Activated T-cell treated with anti-CD3 and anti-CD28 coated beads, Interleukin-2, amount 50 U/mL, for 1 hour (primary cell): Measurements from ENCODE around the gene ALDH6A1.

Source experiments
- DNase-seq: peaks from one replicate; pipeline ENCODE4 v3.0.0-alpha.2; 2020

The ALDH6A1 gene

GRCh38 chr14:74048281-74048680, 36.0 kb downstream of the ALDH6A1 start:
- no peak for DNase-seq

GRCh38 chr14:74045522-74045921, 38.7 kb downstream of the ALDH6A1 start:
- DNase-seq: no peak

GRCh38 chr14:74042296-74042695, 42.0 kb downstream of the ALDH6A1 start:
- no peak for DNase-seq

GRCh38 chr14:74038020-74038859, 46.0 kb downstream of the ALDH6A1 start:
- DNase-seq: no peak

- no peak for DNase-seq
Observed at GRCh38 chr14:74035556-74035955, 48.7 kb downstream of the ALDH6A1 start.

GRCh38 chr14:74034572-74034971, 49.7 kb downstream of the ALDH6A1 start:
- no peak for DNase-seq

GRCh38 chr14:74029136-74029535, 55.1 kb downstream of the ALDH6A1 start:
- no peak for DNase-seq

GRCh38 chr14:74022346-74022745, 61.9 kb downstream of the ALDH6A1 start:
- DNase-seq: no peak

- DNase-seq: no peak
Observed at GRCh38 chr14:74019408-74020137, 64.7 kb downstream of the ALDH6A1 start.

GRCh38 chr14:74018586-74019407, 65.5 kb downstream of the ALDH6A1 start, which contains the start of the genes BBOF1 and ENTPD5:
BBOF1 (plus strand) TSS chr14:74019349; CDS start chr14:74019479, 130 bp downstream.
ENTPD5 (minus strand) TSS chr14:74019288; CDS start chr14:73988102, 31,186 bp downstream.
- DNase-seq: peak; percentile 87

GRCh38 chr14:74018174-74018585, 66.1 kb downstream of the ALDH6A1 start:
- no peak for DNase-seq

- DNase-seq: no peak
Observed at GRCh38 chr14:74015963-74016362, 68.3 kb downstream of the ALDH6A1 start.

GRCh38 chr14:74015176-74015575, 69.1 kb downstream of the ALDH6A1 start:
- DNase-seq: no peak

GRCh38 chr14:74014299-74014698, 70.0 kb downstream of the ALDH6A1 start:
- no peak for DNase-seq

- no peak for DNase-seq
Observed at GRCh38 chr14:74008843-74009499, 75.3 kb downstream of the ALDH6A1 start.
